CD4-positive, alpha-beta T cell (primary cell): ENCODE data around the gene PAQR4. TPM values are rescaled to one million over a fixed set of nuclear protein-coding genes. Genes with fewer than 3 reads are reported as not detected.

Source experiments
- ATAC-seq: fragments of 200-7000 bp; cut with Tn5 transposase; one replicate; pipeline ENCODE4 v1.10.0; 2022; ENCODE audit warnings: mild to moderate bottlenecking; ENCODE audit not compliant: poor library complexity
- CTCF ChIA-PET: fragments of 350-600 bp; sonication (Branson Sonifier 250); formaldehyde crosslinking; loops from one replicate; lab custom pipeline; 2021; ENCODE audit warnings: antibody characterized with exemption, inconsistent platforms; lab: Charles Lee
- POLR2A ChIA-PET: fragments of 350-600 bp; sonication (Branson Sonifier 250); formaldehyde crosslinking; loops from one replicate; lab custom pipeline; 2021; ENCODE audit warnings: antibody characterized with exemption, inconsistent platforms; lab: Charles Lee
- DNase-seq, 14 experiments: peaks; one replicate each; pipeline ENCODE4 v3.0.0-alpha.2; 2013 to 2020; ENCODE audit warnings: mixed read lengths in 2 of 14
- H3K27ac ChIP-seq, 2 donors: one replicate each; pipeline versions ENCODE4 v1.5.1 to v1.7.0; 2013; ENCODE audit warnings: low read length in 2 of 2, low read depth in 1 of 2, mild to moderate bottlenecking in 1 of 2
- H3K27me3 ChIP-seq, 2 experiments: 1 replicate in 1 of 2; 2 replicates in 1 of 2; pipeline versions ENCODE4 v1.6.1 to v1.7.0; 2013; ENCODE audit warnings: low read length in 2 of 2, control low read depth in 1 of 2, mild to moderate bottlenecking in 1 of 2, moderate library complexity in 1 of 2; ENCODE audit not compliant: insufficient read depth in 2 of 2, control insufficient read depth in 1 of 2
- H3K36me3 ChIP-seq: one replicate; pipeline ENCODE4 v1.6.1; 2013; ENCODE audit warnings: low read length, control low read depth; ENCODE audit not compliant: insufficient read depth
- H3K4me1 ChIP-seq: one replicate; pipeline ENCODE4 v1.6.1; 2013; ENCODE audit warnings: low read length, control low read depth; ENCODE audit not compliant: insufficient read depth
- H3K4me3 ChIP-seq: one replicate; pipeline ENCODE4 v1.5.1; 2013; ENCODE audit warnings: mild to moderate bottlenecking, low read length, moderate library complexity
- H3K9me3 ChIP-seq, 2 experiments: 1 replicate in 1 of 2; 2 replicates in 1 of 2; pipeline versions ENCODE4 v1.6.1 to v1.7.0; 2013; ENCODE audit warnings: low read length in 2 of 2, mild to moderate bottlenecking in 2 of 2, control low read depth in 1 of 2, moderate library complexity in 1 of 2; ENCODE audit not compliant: control insufficient read depth in 1 of 2, insufficient read depth in 1 of 2
- H3K27ac Mint-ChIP-seq: one replicate; pipeline ENCODE4 v1.8.0; 2020; ENCODE audit warnings: mixed read lengths
- H3K27me3 Mint-ChIP-seq: one replicate; pipeline ENCODE4 v1.8.0; 2021; ENCODE audit warnings: mixed read lengths
- H3K36me3 Mint-ChIP-seq: one replicate; pipeline ENCODE4 v1.8.0; 2021; ENCODE audit warnings: low read depth, mixed read lengths
- H3K4me1 Mint-ChIP-seq: one replicate; pipeline ENCODE4 v1.8.0; 2021; ENCODE audit warnings: low read depth, mixed read lengths
- H3K4me3 Mint-ChIP-seq: one replicate; pipeline ENCODE4 v1.8.0; 2020; ENCODE audit warnings: mild to moderate bottlenecking, mixed read lengths
- H3K9me3 Mint-ChIP-seq: one replicate; pipeline ENCODE4 v1.8.0; 2020; ENCODE audit warnings: mixed read lengths
- intact Hi-C, 2 experiments: fragments of 100-400 bp; cut with DNase I in 1 of 2; cut with micrococcal nuclease in 1 of 2; formaldehyde crosslinking; loops; one replicate each; pipeline versions ENCODE4 v1.15.1 to v1.9.0; 2023 to 2025; cut with DNase I, micrococcal nuclease
- total RNA-seq, 174 experiments: library from RNA in 2 of 174; stranded (reverse) in 2 of 174; gene quantifications; one replicate each; pipeline ENCODE4 v1.2.3 and lab custom pipeline; 2021 to 2026
- TF ChIP-seq, protein P1 (sequence below): fragments of 200-600 bp; IDR thresholded peaks from one replicate; pipeline ENCODE4 v1.8.0; 2022; ENCODE audit warnings: antibody characterized with exemption, mild to moderate bottlenecking

The PAQR4 gene
- total RNA-seq, 2 experiments from 2014 or later: 0.39 to 0.44 TPM

DNA sequence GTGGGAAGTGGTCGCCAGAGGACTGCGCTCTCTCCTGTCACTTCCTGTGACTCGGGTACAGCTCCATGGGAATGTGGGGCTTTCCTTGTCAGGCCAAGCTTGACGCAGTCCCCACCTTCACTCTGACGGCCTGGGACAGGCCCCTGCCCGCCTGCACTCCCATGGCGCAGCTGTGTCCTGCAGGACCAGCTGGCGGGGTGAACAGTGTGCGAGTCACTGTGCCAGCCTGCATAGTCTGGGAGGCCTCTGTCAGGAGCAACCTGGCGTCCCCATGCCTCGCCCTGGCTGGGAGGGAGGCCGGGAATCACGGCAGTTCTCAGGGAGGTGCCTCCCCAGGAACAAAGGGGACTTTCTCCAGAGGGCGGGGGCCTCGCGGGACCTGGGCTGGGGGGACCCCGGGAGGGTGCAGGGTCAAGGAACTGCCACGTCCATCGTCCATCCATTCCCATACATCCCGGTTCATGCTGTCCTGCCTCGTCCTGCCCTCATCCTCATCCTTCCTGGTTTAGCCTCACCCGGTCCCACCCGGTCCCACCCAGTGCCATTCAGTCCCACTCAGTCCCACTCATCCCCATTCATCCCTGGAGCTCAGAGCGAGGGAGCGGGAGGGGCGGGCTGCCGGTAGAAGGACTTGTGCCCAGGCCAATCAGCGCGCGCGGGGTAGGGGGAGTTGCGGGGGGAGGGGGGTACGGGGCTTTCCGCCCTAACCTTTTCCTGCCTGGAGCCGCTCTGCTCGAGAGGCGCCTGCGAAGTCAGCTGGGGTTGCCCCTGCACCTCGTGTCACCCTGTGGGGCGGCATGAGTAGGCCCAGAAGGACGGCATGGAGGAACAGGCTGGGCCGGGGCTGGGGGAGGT, 44.0 kb upstream of the PAQR4 start:
- intact Hi-C loops: no loop called here
- Mint-ChIP-seq H3K4me1 (peaks cover 13% of the 10 kb centered on the region), H3K4me3 (no peak overlapping the region), H3K9me3 (no peaks in the 10 kb centered on the region), H3K27me3 (no peaks in the 10 kb centered on the region), H3K36me3 (peaks cover 28% of the 10 kb centered on the region), H3K27ac (no peak overlapping the region)
- POLR2A ChIA-PET: no interaction called here
- ATAC-seq (no peak), DNase-seq (no peak)
- peaks cover 14% of the 10 kb centered on the region for H3K36me3 ChIP-seq
- H3K4me1 ChIP-seq: peaks cover 12% of the 10 kb centered on the region
- H3K27ac ChIP-seq: no peak overlapping the region
- H3K27me3 ChIP-seq: no peaks in the 10 kb centered on the region
- H3K9me3 ChIP-seq: no peaks in the 10 kb centered on the region
- TF ChIP-seq, protein P1, sequence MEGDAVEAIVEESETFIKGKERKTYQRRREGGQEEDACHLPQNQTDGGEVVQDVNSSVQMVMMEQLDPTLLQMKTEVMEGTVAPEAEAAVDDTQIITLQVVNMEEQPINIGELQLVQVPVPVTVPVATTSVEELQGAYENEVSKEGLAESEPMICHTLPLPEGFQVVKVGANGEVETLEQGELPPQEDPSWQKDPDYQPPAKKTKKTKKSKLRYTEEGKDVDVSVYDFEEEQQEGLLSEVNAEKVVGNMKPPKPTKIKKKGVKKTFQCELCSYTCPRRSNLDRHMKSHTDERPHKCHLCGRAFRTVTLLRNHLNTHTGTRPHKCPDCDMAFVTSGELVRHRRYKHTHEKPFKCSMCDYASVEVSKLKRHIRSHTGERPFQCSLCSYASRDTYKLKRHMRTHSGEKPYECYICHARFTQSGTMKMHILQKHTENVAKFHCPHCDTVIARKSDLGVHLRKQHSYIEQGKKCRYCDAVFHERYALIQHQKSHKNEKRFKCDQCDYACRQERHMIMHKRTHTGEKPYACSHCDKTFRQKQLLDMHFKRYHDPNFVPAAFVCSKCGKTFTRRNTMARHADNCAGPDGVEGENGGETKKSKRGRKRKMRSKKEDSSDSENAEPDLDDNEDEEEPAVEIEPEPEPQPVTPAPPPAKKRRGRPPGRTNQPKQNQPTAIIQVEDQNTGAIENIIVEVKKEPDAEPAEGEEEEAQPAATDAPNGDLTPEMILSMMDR: no peak
- CTCF ChIA-PET: interaction anchor here (1.3 to 1.4 kb wide), 2 partner anchors 50 to 86 kb away, joined by 3 read pairs; no protein-coding TSS in a partner anchor
- no peak overlapping the region for H3K4me3 ChIP-seq

DNA sequence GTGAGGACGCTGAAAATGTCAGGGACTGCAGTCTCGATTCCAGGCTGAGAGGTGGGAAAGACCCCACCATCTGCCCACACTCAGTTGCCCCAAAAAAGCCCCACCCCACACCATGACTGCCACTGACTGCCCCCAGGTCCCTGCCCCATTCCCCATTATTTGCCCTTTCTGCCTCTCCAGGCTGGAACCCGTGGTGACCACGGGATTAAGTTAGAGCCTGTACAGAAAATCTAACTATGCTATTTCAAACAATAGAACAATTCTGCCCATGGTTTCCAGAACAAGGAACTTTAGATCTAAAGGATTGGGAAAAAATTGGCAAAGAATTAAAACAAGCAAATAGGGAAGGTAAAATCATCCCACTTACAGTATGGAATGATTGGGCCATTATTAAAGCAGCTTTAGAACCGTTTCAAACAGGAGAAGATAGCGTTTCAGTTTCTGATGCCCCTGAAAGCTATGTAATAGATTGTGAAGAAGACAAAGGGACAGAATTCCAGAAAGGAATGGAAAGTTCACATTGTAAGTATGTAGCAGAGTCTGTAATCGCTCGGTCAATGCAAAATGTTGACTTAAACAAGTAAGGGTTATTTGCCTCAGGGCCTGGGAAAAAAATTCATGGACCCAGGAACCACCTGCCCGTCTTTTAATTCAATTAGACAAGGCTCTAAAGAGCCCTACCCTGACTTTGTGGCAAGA, 43.0 kb upstream of the PAQR4 start:
- Histone ChIP-seq H3K27me3 (no peaks in the 10 kb centered on the region), H3K4me1 (peaks cover 12% of the 10 kb centered on the region), H3K36me3 (peaks cover 24% of the 10 kb centered on the region), H3K9me3 (no peaks in the 10 kb centered on the region), H3K27ac (no peak overlapping the region), H3K4me3 (no peak overlapping the region)
- Mint-ChIP-seq H3K36me3 (peaks cover 28% of the 10 kb centered on the region), H3K27me3 (no peaks in the 10 kb centered on the region), H3K4me1 (peaks cover 13% of the 10 kb centered on the region), H3K4me3 (no peak overlapping the region), H3K9me3 (no peaks in the 10 kb centered on the region), H3K27ac (peak overlapping the region; percentile 41)
- DNase-seq (no peak), ATAC-seq (no peak)
- POLR2A ChIA-PET: interaction anchor here (1.2 to 1.6 kb wide), 2 partner anchors 15 to 43 kb away, joined by 4 to 7 read pairs; partner anchors contain the start of genes FLYWCH1 and FLYWCH2
- CTCF ChIA-PET: interaction anchor here (1.2 to 1.8 kb wide), 7 partner anchors 9 to 87 kb away, joined by 3 to 20 read pairs (median 8); partner anchors contain the start of genes FLYWCH1 and FLYWCH2
- TF ChIP-seq, protein P1: no peak
- intact Hi-C loops: loop anchor here (2.0 kb wide), 2 partner anchors 21 to 51 kb away; no protein-coding TSS in a partner anchor

DNA sequence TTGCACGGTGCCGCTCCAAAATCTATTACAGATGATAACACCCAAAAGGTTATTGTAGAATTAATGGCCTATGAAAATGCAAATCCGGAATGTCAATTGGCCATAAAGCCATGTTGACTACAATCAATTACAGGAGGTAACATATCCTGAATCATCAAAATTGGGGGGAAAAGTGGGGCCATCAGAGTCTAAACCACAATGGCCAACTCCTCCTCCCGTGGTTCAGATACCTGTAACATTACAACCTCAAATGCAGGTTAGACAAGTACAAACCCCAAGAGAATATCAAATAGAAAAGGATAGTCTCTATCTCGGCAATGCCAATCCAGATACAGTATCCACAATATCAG, 42.5 kb upstream of the PAQR4 start:
- peak overlapping the region; percentile 41 for H3K27ac Mint-ChIP-seq
- ATAC-seq (no peak), DNase-seq (no peak)
- no peaks in the 10 kb centered on the region for H3K9me3 Mint-ChIP-seq
- intact Hi-C loops: loop anchor here (2.0 kb wide), 2 partner anchors 22 to 52 kb away; no protein-coding TSS in a partner anchor
- TF ChIP-seq, protein P1: no peak
- H3K27ac ChIP-seq: no peak overlapping the region
- ChIA-PET CTCF (interaction anchor here (0.9 to 1.8 kb wide), 8 partner anchors 10 to 88 kb away, joined by 3 to 20 read pairs (median 7); partner anchors contain the start of genes FLYWCH1 and FLYWCH2), POLR2A (interaction anchor here (1.0 to 1.6 kb wide), 4 partner anchors 15 to 96 kb away, joined by 3 to 7 read pairs (median 4); partner anchors contain the start of genes FLYWCH1 and FLYWCH2)
- H3K4me1 Mint-ChIP-seq: peaks cover 13% of the 10 kb centered on the region
- H3K9me3 ChIP-seq: no peaks in the 10 kb centered on the region
- H3K36me3 ChIP-seq: peaks cover 29% of the 10 kb centered on the region
- no peaks in the 10 kb centered on the region for H3K27me3 ChIP-seq
- H3K4me3 Mint-ChIP-seq: no peak overlapping the region
- H3K4me3 ChIP-seq: no peak overlapping the region
- no peaks in the 10 kb centered on the region for H3K27me3 Mint-ChIP-seq
- peaks cover 28% of the 10 kb centered on the region for H3K36me3 Mint-ChIP-seq
- H3K4me1 ChIP-seq: peaks cover 12% of the 10 kb centered on the region
